Measurements from ENCODE around the gene GSK3B. TPM values are rescaled to one million over a fixed set of nuclear protein-coding genes. Genes with fewer than 3 reads are reported as not detected.

The GSK3B gene
- total and polyA plus RNA-seq, 2 donors (not counting 1 experiment from before 2014, with no cell fraction given): 12.3 to 33.3 TPM

- Histone ChIP-seq H3K36me3 (replicated peaks in 1 of 2; ENCODE audit: control extremely low read depth in 1 of 2, control insufficient read depth in 1 of 2, extremely low read depth in 1 of 2, insufficient read depth in 2 of 2, low read length in 1 of 2) (no peaks in the 10 kb centered on the region), H3K79me2 (ENCODE audit: control insufficient read depth, insufficient read depth, low read length) (no peaks in the 10 kb centered on the region), H2AFZ (ENCODE audit: insufficient read depth, low read depth, low read length, poor library complexity, severe bottlenecking) (no peak overlapping the region), H3K4me3 (ENCODE audit: control extremely low read depth in 1 of 5, extremely low read depth in 1 of 5, insufficient read depth in 1 of 5, low read depth in 2 of 5, low read length in 4 of 5) (no peak overlapping the region), H3K4me1 (ENCODE audit: control insufficient read depth in 2 of 2, insufficient read depth in 2 of 2, low read length in 2 of 2) (peaks cover 5 to 11% of the 10 kb centered on the region in 2 donors), H3K27ac (ENCODE audit: low read length in 2 of 2) (no peak overlapping the region), H3K27me3 (replicated peaks in 1 of 4; ENCODE audit: control extremely low read depth in 1 of 4, control insufficient read depth in 3 of 4, insufficient read depth in 4 of 4, low read length in 3 of 4) (peaks cover 0 to 2% (median 0%) of the 10 kb centered on the region in 4 experiments), H3K4me2 (replicated peaks; ENCODE audit: low read depth, low read length, poor library complexity, severe bottlenecking) (no peak overlapping the region), H4K20me1 (ENCODE audit: control insufficient read depth, insufficient read depth, low read length, poor library complexity, severe bottlenecking) (no peaks in the 10 kb centered on the region), H3K9ac (ENCODE audit: low read length) (no peak overlapping the region), H3K9me3 (ENCODE audit: control extremely low read depth in 1 of 3, control insufficient read depth in 2 of 3, insufficient read depth in 1 of 3, low read length in 2 of 3) (no peaks in the 10 kb centered on the region)
- TF ChIP-seq CTCF (IDR thresholded peaks at IDR 0.05) (no peak), EZH2 (IDR thresholded peaks at IDR 0.05; ENCODE audit: borderline replicate concordance, insufficient read depth, low read depth, low read length, poor library complexity, severe bottlenecking) (no peak)
- intact Hi-C loops (cut with micrococcal nuclease): no loop called here
- ChIA-PET POLR2A (no interaction called here), CTCF (no interaction called here)
- peaks cover 12% of the 10 kb centered on the region for H3K4me1 Mint-ChIP-seq
- WGBS (ENCODE audit: insufficient coverage): 98% methylated on average over 6 of the region's 8 CpGs
- H3K9me3 Mint-ChIP-seq (ENCODE audit: insufficient read depth): no peaks in the 10 kb centered on the region
- H3K27ac Mint-ChIP-seq: no peak overlapping the region
- H3K4me3 Mint-ChIP-seq: no peak overlapping the region
- H3K27me3 Mint-ChIP-seq: no peaks in the 10 kb centered on the region
- no peak for ATAC-seq (ENCODE audit: low read depth)
- DNase-seq: no peak
These were observed 281.7 kb downstream of the GSK3B start for GRCh38 chr3:119812491-119813058.

- Histone ChIP-seq H3K4me1 (ENCODE audit: control insufficient read depth in 2 of 2, insufficient read depth in 2 of 2, low read length in 2 of 2) (peaks cover 5 to 11% of the 10 kb centered on the region in 2 donors), H3K27ac (ENCODE audit: low read length in 2 of 2) (peak overlapping the region in 1 of 2 donors; percentile 37), H3K79me2 (ENCODE audit: control insufficient read depth, insufficient read depth, low read length) (no peaks in the 10 kb centered on the region), H3K36me3 (replicated peaks in 1 of 2; ENCODE audit: control extremely low read depth in 1 of 2, control insufficient read depth in 1 of 2, extremely low read depth in 1 of 2, insufficient read depth in 2 of 2, low read length in 1 of 2) (no peaks in the 10 kb centered on the region), H3K4me2 (replicated peaks; ENCODE audit: low read depth, low read length, poor library complexity, severe bottlenecking) (peak overlapping the region; percentile 95), H3K9ac (ENCODE audit: low read length) (peak overlapping the region; percentile 79), H2AFZ (ENCODE audit: insufficient read depth, low read depth, low read length, poor library complexity, severe bottlenecking) (peak overlapping the region; percentile 95), H3K9me3 (ENCODE audit: control extremely low read depth in 1 of 3, control insufficient read depth in 2 of 3, insufficient read depth in 1 of 3, low read length in 2 of 3) (no peaks in the 10 kb centered on the region), H3K4me3 (ENCODE audit: control extremely low read depth in 1 of 5, extremely low read depth in 1 of 5, insufficient read depth in 1 of 5, low read depth in 2 of 5, low read length in 4 of 5) (peak overlapping the region; percentile 36 to 81 (median 59)), H4K20me1 (ENCODE audit: control insufficient read depth, insufficient read depth, low read length, poor library complexity, severe bottlenecking) (no peaks in the 10 kb centered on the region), H3K27me3 (replicated peaks in 1 of 4; ENCODE audit: control extremely low read depth in 1 of 4, control insufficient read depth in 3 of 4, insufficient read depth in 4 of 4, low read length in 3 of 4) (peaks cover 0 to under 1% (median 0%) of the 10 kb centered on the region in 4 experiments)
- peak overlapping the region; percentile 95 for H3K4me3 Mint-ChIP-seq
- H3K27me3 Mint-ChIP-seq: no peaks in the 10 kb centered on the region
- WGBS (ENCODE audit: insufficient coverage): under 1% methylated on average over 32 of the region's 33 CpGs
- DNase-seq (peak; percentile 67), ATAC-seq (ENCODE audit: low read depth) (peak; percentile 84)
- no peak for TF ChIP-seq EZH2 (IDR thresholded peaks at IDR 0.05; ENCODE audit: borderline replicate concordance, insufficient read depth, low read depth, low read length, poor library complexity, severe bottlenecking)
- peak; percentile 28 for TF ChIP-seq CTCF (IDR thresholded peaks at IDR 0.05)
- H3K27ac Mint-ChIP-seq: peak overlapping the region; percentile 78
- peaks cover 12% of the 10 kb centered on the region for H3K4me1 Mint-ChIP-seq
- intact Hi-C loops (cut with micrococcal nuclease): no loop called here
- no peaks in the 10 kb centered on the region for H3K9me3 Mint-ChIP-seq (ENCODE audit: insufficient read depth)
- POLR2A ChIA-PET: interaction anchor here (1.5 kb wide), 1 partner anchor 285 kb away, joined by 7 read pairs; the partner anchor contains the start of gene GSK3B
- CTCF ChIA-PET: interaction anchor here (1.0 to 1.9 kb wide), 4 partner anchors 10 to 337 kb away, joined by 3 to 5 read pairs (median 3); no protein-coding TSS in a partner anchor
These were observed 284.2 kb downstream of the GSK3B start for GRCh38 chr3:119810018-119810435.

All from B cell (primary cell).